ENCODE data around the gene TMEM260.
"Not testable (repeated sequence)": the region's sequence is repeated elsewhere in the genome, so short reads cannot be mapped to it uniquely, and the experiment has no call there.

Gene TMEM260

GRCh38 chr14:56592746-56593544, 13.3 kb downstream of the TMEM260 start:
- no peak overlapping the region for H3K4me3 ChIP-seq (ENCODE audit: low read depth, low read length)
- no peak for DNase-seq (ENCODE audit: low read depth)
- TF ChIP-seq CTCF (IDR thresholded peaks at IDR 0.05; ENCODE audit: control insufficient read depth, extremely low read depth, insufficient read depth), result no peak

DNA sequence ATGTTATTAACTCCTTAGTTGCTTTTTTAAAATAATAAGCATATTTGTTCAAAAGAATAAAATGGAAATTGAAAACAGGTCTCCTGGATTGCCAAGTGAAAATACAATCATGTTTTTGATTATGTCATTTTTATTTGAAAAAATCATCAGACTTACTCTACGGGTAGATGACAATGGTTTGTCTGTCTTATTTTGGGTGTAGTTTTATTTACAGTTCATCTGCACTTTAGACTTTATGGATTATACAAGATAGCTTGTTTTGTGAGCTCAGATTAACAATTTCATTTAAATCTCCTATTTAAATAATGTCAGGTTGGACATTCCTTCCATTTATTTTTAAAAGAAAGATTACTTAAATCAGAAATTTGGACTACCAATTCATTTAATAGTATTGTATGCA, 14.8 kb downstream of the TMEM260 start:
- TF ChIP-seq CTCF (IDR thresholded peaks at IDR 0.05; ENCODE audit: control insufficient read depth, extremely low read depth, insufficient read depth), result no peak
- H3K4me3 ChIP-seq (ENCODE audit: low read depth, low read length), result no peak overlapping the region
- DNase-seq (ENCODE audit: low read depth), result no peak

- H3K4me3 ChIP-seq (ENCODE audit: low read depth, low read length), result no peak overlapping the region
- TF ChIP-seq CTCF (IDR thresholded peaks at IDR 0.05; ENCODE audit: control insufficient read depth, extremely low read depth, insufficient read depth), result no peak
- DNase-seq (ENCODE audit: low read depth), result no peak
These were observed 18.9 kb downstream of the TMEM260 start for GRCh38 chr14:56598519-56598918.

DNA sequence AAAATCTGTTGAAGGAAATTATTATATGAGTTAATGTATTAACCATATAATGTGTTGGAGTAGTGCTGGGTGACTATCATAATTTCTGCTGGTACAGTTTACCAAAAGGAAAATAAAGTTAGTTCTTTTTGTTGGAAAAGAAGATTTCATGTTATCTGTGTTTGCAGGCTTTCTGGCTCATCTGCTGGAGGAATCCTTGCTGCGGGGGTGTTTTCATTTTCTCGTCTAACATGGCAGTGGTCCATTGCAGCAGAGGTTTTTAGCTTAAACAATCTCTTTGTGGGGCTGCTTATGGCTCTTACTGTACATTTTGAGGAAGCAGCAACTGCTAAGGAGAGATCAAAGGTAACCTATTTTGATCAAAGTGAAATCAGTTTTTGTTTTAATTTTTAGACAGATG, 24.1 kb downstream of the TMEM260 start:
- DNase-seq (ENCODE audit: low read depth), result no peak
- no peak for TF ChIP-seq CTCF (IDR thresholded peaks at IDR 0.05; ENCODE audit: control insufficient read depth, extremely low read depth, insufficient read depth)
- no peak overlapping the region for H3K4me3 ChIP-seq (ENCODE audit: low read depth, low read length)

DNA sequence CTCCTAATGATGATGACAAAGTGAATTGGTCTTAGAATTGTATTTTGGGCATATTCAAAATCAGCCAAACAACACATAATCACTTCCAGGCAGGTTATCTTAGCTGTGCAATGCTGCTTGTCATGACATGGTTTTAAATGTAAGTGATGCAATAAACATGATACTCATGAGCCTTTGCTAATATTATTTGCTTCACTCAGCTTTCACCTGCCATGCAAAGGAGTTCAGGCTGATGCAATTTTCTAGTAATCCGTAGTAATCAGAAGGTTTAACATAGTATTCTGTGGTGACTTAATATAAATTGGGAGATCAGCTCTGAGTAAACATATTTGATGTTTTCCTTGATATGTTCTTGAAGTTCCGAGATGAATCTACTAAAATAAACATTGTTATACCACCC, 29.1 kb downstream of the TMEM260 start:
- TF ChIP-seq CTCF (IDR thresholded peaks at IDR 0.05; ENCODE audit: control insufficient read depth, extremely low read depth, insufficient read depth), result no peak
- no peak overlapping the region for H3K4me3 ChIP-seq (ENCODE audit: low read depth, low read length)
- peak; percentile 58 for DNase-seq (ENCODE audit: low read depth)

GRCh38 chr14:56611663-56612062, 32.1 kb downstream of the TMEM260 start:
- not testable (repeated sequence) for DNase-seq (ENCODE audit: low read depth); H3K4me3 ChIP-seq (ENCODE audit: low read depth, low read length)

DNA sequence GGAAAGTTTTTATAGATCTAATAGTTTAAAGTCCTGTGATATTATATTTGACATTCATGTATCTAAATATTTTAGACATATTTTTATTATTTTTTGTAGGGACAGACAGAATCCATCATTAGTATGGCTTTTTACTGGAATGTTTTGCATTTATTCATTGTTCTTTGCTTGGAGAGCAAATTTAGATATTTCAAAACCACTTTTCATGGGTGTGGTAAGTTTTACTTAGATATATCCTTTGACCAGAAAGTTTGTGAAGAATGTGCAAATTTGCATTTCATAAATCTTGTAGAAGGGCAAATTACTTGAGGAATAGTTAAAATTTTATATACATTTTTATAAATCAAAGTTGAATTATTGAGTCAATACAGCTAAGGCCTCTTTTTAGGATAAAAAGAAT, 37.5 kb downstream of the TMEM260 start:
- no peak for DNase-seq (ENCODE audit: low read depth)

More for the DNA sequence above, 37.5 kb downstream of the TMEM260 start:
- no peak for TF ChIP-seq CTCF (IDR thresholded peaks at IDR 0.05; ENCODE audit: control insufficient read depth, extremely low read depth, insufficient read depth)
- no peak overlapping the region for H3K4me3 ChIP-seq (ENCODE audit: low read depth, low read length)

Measured in LNCaP clone FGC (cell line).